Midbrain (tissue), 1 donor: ENCODE data around the gene CIB2.

Experiments used
- DNase-seq: peaks from one replicate; lab custom pipeline; 2025; lab: John Stamatoyannopoulos, UW

Gene CIB2

DNA sequence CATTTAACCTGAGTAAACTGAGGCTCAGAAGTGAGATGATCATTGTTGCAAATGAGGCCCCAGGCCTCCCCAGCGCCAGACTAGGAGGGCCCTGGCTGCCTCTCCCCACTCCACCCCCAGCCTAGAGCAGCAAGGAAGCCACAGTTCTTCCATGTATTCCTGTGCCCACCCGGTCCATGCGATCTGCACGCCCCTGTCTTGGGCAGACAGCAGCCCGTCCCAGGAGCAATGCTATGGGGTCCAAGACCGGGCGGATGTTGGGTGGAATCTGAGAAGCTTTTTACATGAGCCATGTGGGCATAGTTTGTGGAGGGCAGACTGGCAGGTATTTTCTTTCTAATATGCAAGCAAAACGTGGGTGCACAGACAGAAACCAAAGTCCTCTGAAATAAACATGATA is 23.8 kb downstream of the CIB2 start:
- DNase-seq: no peak

DNA sequence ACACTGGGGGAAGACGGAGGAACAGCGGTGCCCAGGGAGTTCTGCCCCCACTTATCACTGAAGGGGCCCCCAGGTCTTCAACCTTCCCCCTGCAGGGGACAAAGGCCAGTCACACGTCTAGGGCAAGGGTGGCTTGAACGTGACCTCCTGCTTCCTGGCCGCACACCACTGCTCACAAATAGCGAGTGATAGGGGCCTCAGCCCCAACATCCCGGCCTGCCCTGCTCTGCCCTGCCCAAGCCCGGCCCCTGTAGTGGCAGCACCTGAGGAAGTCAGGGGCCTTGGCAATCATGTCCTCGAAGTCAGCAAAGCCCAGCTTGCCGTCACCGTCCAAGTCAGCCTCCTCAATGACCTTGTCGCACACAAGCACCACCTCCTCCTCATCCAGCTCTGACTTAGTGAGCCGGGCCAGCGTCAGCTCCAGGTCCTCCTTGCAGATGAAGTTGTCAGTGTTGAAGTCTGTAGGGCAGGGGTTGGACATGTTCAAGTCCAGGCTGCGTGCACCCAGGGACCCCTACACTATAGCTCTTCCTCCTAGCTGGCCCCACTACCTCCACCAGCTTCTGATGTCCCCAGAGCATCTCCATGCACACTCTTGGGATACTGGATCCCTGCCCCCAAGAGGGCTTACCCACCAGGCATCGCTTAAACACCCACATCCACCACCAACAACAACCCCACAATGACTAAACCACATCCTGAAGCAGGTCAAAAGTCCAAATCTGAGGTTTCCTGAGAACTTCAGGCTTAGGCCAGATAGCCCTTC is 25.6 kb downstream of the CIB2 start:
- no peak for DNase-seq

DNA sequence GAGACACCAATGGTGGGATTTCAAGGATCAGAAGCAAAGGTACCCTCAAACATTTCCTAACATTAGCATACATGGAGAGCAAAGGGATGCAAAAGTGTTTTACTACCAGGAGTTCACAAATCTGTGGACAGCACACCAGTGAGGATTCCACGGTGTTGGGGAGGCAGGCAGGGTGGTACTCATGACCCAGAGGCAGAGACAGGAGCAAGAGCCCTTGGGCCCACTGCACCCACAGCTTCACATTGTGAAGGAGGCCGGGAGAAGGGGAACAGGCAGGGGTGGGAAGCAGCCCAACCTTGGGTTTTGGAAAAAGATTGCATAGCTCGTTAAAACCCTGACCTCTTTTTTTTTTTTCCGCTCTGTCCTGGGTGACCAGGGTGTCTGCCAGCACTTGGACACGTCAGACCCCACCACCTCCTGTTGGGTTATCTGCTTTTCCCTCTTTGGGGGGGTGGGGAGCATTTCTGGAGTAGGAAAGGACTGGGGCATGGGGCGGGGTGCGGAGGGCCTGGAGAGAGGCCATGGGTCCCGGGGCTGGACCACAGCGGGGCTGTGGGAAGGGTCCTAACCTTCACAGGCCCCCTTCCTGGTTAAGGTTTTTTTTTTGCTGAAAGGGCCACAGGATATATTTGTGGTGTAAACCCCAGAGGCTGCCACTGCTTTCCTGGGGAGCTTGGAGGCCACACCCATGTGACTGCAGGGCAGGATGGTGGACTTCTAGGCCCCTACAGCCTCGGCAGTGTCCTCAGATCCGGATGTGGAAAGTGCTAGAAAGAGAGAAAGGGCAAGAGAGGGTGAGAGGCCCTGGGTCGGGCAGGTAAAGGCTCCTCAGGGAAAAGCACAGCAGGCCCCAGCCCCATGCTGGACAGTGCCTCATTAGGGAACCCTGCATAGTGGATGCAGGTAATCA is 26.4 kb downstream of the CIB2 start:
- DNase-seq: no peak

DNA sequence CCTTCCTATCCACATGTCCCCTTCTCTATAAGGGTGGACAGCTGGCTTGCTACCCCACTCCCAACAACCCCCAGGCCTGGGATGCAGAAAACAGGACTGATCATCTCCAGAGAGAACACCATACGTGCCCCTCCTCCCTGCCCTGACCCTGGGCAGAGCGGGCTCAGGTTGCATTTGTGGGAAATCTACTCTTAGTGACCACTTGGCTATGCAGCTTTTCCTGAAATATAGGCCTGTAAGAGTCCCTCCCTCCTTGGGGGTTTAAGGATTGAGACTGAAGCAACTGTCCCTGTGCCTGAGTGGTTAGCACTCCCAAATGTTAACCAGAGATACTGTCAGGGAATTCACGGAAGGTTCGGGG is 27.1 kb downstream of the CIB2 start:
- DNase-seq: no peak

DNA sequence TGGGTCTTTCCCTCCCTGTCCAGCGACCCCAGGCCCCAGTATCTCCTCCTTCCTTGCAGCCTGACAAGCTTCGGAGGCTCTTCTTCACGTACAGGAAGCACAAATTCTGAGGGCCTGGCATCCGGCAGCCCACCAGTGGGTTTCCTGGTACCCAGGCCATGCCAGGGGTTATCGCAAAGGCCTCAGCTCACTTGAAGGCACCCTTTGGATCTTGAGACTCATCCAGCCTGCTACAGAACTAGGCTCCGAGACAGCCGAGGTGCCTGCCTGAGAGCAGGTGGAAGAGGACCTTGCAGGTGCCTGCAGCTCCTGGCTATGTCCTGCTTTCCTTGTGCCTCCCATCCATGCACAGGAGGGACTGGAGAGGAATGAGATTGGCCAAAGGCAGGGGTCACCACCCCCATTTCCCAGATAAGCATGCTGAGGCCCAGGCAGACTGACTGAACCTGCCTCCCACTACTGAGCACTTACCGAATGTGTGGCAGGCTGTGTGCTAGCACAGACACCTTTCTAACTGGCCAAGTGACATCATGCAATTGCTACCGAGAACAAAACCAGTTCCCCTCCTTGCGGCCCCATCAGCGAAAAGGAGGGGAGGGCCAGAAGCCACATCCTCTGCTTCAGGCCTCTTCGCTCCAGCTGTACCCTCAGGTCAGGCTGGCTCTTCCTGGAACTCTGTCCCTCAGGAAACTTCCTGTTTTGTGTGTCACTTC is 27.7 kb downstream of the CIB2 start:
- DNase-seq: no peak

DNA sequence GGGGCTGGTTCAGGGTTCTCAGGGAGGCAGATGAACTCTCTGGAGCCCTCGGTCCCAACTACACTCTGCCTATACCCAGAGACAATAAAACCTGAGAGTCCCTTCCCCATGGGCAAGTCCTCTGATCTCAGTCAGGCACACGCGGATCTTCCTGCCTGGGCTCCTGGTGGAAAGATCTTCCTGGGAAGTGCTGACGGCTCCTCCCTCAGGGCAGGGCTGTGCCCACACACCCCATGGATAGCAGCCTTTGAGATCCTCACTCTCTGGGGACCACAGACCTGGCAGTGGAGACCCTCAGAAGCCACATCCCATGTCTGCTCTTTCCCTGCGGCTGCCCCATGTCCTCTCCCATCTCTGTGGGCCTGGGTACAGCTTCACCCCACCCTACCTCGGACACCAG is 28.5 kb downstream of the CIB2 start:
- DNase-seq: no peak

DNA sequence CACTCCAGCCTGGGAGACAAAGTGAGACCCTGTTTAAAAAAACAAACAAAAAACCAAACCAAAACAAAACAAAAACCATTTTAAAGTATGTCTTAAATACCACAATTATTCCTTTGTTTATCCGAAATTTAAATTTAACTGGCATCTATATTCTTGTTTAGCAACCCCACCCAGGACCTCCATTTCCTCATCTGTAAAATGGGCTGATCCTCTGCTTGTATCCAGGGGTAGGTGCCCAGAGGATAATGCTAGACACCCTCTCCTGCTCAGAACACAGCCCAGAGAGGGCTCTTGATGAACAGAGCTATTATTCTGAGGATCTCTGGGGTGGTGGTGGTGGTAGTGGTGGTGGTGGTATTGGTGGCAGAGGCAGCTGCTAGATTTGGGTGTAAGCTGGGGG is 29.0 kb downstream of the CIB2 start:
- DNase-seq: no peak

DNA sequence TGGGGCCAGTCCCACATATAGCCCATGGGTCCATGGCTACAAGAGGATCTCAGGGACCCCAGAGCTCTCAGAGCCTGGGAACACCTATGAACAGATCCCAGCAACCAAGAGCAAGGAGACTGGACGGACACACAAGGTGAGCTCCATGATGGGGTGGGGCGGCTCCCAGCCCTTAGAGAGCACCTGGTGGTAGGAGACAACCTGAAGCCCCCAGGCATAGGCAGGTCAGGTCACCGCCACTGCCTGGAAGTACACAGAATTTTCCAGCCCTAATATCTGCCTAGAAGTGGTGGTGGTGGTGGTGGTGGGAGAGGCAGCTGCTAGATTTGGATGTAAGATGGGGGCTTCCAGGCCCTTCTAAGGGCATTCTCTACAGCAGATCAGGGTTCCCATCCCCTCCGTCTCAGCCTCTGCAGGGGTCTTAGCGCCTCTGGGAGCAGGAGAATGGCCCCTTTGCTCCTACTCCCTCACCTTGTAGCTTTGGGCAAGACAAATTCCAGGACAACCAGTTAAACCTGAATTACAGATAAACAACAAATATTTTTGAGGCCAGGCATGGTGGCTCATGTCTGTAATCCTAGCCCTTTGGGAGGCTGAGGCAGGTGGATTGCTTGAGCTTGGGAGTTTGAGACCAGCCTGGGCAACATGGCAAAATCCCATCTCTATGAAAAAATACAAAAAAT is 29.7 kb downstream of the CIB2 start:
- no peak for DNase-seq

DNA sequence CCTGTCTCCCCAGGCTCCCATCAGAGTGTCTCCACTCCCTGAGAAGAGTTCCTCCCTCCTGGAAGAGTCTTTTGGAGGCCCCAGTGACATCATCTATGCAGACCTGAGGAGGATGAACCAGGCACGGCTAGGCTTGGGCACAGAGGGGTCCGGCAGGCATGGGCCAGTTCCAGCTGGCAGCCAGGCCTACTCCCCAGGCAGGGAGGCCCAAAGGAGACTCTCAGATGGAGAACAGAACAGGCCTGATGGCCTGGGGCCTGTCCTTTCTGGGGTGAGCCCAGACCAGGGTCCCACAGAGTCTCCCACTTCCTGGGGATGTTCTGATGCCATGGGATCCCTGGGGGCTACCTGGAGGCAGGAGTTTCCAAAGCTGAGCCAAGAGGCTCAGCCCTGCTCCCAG is 30.4 kb downstream of the CIB2 start:
- no peak for DNase-seq

DNA sequence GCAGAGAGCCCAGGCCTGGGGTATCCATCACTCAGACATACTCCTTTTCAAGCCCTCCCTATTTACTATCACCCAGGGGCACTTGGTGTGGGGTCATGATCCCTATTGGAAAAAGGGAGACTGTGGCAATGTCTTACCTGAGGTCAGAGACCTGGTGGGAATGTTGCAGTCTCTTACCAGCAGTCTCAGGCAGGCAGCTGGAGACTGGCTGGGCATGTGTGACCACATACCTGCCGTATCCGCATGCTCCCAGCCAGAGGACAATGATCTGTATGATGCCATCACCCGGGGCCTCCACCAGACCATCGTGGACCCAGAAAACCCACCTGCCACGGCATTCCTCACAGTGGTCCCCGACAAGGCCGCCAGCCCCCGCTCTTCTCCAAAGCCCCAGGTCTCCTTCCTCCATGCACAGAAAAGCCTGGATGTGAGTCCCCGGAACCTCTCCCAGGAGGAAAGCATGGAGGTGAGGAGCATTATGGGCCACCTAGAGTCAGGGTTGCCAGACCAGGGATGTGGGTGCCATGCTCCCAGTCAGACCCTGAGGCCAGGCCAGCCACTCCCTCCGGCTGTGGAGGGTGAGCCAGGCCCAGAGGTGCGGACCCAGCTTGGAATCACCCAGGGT is 33.0 kb downstream of the CIB2 start:
- DNase-seq: no peak

DNA sequence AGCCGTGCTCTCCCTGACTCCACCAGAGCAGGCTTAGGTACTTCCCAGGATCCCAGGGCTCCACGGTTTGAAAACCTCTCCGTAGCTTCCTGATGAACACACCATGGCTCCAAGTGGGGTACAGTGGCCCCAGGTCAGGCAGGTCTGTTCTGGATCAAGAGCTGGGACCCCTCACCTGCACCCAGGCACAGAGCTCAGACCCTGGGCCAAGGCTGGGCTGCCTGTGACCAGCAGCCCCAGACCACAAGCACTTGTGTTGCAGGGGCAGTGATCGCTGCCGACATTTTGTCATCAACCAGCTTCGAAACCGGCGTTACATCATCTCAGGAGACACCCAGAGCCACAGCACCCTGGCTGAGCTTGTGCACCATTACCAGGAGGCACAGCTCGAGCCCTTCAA is 33.6 kb downstream of the CIB2 start:
- no peak for DNase-seq

DNA sequence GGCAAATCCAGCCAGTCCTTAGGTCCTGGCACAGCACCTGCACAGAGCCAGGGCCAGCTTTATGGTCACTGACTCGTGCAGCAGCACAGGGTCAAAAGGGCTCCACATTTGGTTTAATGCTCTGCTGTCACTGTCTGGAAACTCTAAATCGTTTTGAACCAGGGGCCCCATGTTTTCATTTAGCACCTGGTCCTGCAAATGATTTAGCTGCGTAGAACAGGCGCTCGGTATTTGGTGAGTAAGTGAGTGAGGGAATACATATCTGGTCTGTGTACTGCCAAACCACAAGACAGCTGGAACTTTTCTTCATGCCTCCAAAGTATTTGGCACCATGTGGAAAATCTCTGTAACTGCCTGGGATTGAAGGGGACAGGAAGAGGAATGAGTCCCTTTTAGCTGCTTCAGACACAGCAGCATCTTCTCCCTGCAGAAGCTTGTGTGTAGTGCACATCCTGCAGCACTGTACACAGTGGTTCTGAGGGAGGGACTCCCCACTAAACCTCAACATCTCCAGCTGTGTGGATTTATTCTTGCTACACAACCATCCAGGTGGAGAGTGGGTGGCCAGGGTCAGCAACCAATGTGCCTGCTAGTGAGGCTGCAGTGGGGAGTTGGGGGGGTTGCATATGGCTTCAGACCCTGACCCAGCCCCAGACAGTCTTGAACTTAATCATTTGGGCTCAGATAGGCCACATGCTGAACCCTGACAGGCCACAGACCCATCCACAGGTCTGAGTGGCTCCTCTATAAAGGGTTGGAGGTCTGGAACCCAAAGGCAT is 37.8 kb downstream of the CIB2 start:
- no peak for DNase-seq

DNA sequence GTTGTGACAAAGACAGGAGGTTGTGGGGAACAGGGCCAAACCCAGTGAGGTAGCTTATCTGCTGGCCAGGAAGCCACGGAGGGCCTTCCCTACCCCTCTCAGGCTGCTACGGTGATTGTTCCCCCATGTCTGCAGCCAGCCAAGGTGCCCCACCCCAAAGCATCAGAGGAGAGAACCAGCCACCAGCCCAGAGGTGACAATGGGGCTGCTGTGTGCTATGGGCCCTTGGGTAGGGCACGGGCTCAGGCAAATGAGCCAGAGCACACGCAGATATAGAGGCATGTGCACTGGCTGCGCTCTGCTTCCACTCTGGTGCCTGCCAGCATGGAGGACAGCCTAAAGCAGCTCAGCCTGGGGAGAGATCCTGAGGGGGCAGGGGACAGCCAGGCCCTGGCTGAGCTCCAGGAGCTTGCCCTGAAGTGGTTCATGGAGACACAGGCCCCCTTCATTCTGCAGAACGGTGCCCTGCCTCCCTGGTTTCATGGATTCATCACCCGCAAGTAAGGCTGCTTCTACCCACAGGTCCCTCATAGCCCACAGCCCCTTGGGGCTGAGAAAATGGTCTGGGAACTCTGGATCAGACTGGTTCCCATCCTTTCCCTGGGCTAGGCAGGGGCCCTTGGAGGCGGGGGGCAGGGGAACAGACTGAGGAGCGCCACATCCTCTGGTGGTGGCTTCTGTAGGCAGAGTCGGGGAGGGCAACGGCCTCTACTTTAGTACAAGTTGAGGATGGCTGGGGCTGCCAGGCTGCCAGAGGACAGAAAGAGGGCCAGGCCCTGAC is 38.8 kb downstream of the CIB2 start, which contains the start of gene SH2D7:
Gene SH2D7, plus strand, starts transcription at position 301 of the 781 bp plus-strand sequence. Its CDS starts 24 bp downstream, at position 325.
- DNase-seq: no peak

DNA sequence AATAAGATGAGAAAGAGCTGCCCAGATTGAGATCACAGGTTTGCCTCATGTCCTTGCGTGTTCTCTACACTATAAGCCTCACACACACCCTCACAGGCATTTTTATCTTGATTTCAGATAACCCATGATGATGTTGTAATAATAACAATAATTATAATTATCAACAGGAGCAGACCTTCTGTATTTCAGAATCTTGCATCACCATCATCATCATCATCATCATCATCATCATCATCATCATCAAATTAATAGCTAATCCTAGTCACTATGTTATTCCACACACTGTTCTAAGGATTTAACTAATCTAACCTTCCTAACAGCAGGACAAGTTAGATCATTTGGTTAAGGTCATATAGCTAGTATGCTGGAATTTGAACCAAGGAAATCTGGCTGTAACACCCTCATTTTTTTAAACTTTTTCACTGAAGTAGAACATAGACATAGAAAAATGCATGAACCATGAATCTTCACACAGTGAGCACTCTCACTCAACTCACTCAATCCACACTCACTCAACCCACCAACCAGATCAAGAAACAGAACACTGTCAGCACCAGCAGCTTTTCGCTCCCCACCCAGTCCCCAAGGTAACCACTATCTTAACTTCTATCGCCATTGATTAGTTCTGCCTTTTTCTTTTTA is 40.7 kb downstream of the CIB2 start:
- DNase-seq: no peak

DNA sequence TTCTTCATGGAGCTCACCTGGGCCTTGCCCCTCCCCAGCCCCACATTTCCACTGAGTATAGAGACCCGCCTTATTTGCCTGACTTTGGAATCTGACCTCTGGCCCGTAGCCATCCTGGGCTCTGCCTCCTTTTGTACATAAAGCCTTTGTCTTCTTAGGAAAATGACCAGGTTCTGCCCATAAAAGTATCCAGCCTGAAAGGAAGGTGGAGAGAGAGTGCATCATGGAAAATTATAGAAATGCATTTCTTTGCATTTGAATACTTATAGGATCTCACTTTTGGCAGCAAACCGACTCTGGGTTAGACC is 42.5 kb downstream of the CIB2 start:
- DNase-seq: no peak

DNA sequence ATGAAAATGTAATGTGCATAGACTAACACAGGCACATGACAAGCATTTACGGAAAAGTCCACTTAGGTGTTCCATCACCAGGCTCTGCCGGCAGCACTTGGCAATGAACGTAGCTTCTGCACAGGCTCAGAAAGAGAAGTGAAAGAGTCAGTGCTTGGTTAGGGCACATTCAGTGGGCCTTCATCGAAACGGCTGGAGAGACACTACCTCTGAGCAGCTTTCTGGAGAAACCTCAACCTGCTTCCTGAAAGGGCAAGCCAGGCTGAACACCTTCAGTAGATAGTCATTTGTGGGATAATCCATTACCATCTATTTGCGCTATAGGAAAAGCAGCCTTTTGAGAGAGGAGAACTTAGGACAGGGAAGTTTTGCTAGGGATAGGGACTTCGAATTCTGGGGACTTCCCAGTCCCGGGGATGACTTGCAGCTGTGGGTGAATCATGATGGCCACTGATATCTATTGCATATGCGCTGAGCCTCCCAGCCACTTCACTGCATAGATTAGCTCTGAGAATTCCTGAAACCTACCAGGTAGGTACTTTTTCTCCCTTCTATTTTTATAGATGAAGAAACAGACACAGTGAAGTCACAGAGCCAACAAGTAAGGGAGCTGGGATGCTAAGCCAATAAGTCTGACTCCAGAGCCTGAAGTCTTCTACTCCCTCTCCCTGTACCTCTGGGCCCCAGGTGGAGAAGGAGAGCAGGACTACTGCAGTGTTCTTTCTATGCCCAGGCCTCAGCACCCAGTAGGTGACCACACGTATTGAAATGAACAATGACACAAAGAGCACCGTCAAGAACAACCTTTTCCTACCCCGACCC is 43.1 kb downstream of the CIB2 start:
- no peak for DNase-seq

DNA sequence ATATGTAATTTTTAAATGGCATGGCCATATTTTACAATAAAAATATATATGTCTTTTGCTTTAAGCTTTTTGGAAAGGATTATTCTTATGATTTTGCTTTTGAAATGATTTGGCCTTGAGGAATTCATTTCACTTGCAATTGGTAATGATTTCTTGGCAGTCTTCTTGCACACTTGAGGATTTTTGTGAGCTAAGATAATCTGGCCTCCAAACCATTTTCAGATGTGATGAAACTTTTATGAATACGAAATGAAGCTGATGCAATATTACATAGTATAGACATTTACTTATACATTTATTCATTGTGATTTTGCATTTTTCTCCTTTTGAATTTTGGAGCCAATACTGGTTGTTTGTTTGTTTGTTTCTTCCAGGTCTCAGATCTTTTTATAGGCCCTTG is 45.3 kb downstream of the CIB2 start:
- DNase-seq: no peak

DNA sequence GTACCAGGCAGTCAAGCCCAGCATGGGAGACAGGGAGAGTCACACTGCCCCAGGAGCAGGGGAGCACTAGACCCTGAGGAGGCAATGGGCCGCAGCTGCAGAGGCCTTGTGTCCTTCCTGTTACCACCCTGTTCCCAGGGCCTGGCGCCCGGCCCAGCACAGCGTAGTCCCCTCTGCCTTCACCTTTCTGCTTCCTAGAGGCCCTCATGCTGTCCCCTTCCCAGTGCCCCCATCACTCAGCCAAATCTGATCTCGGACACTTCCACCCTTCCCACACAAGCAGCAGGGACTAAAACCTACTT is 46.8 kb downstream of the CIB2 start:
- DNase-seq: no peak
